Spleen (tissue), 11 donors: ENCODE data around the gene PLA2G4B. TPM values are rescaled to one million over a fixed set of nuclear protein-coding genes. Genes with fewer than 3 reads are reported as not detected.

Experiments
- DNase-seq: peaks from one replicate; pipeline ENCODE4 v3.0.0-alpha.2; 2020
- H3K27ac ChIP-seq, 8 donors: fragments of 200-600 bp; sonication (generic) in 7 of 8; 1 replicate in 4 of 8; 2 replicates in 4 of 8; pipeline versions ENCODE4 v1.5.0 to v1.8.0; 2016 to 2021; ENCODE audit warnings: inconsistent platforms in 4 of 8, mild to moderate bottlenecking in 4 of 8, moderate library complexity in 1 of 8
- H3K27me3 ChIP-seq, 7 donors: fragments of 200-600 bp; sonication (generic) in 6 of 7; replicated peaks in 1 of 7; 1 replicate in 4 of 7; 2 replicates in 3 of 7; pipeline versions ENCODE4 v1.5.0 to v1.8.0; 2016 to 2021; ENCODE audit warnings: inconsistent platforms in 3 of 7, mild to moderate bottlenecking in 1 of 7
- H3K36me3 ChIP-seq, 6 donors: fragments of 200-600 bp; sonication (generic) in 5 of 6; 1 replicate in 4 of 6; 2 replicates in 2 of 6; pipeline versions ENCODE4 v1.5.0 to v1.8.0; 2016 to 2021; ENCODE audit warnings: inconsistent platforms in 2 of 6
- H3K4me1 ChIP-seq, 6 donors: fragments of 200-600 bp; sonication (generic) in 5 of 6; 1 replicate in 3 of 6; 2 replicates in 3 of 6; pipeline versions ENCODE4 v1.5.0 to v1.8.0; 2016 to 2021; ENCODE audit warnings: inconsistent platforms in 3 of 6
- H3K4me3 ChIP-seq, 8 donors: fragments of 200-600 bp; sonication (generic) in 7 of 8; 1 replicate in 4 of 8; 2 replicates in 4 of 8; pipeline versions ENCODE4 v1.5.0 to v1.8.0; 2016 to 2021; ENCODE audit warnings: inconsistent platforms in 4 of 8, mild to moderate bottlenecking in 4 of 8, moderate library complexity in 2 of 8
- H3K9me3 ChIP-seq, 8 donors: fragments of 200-600 bp; sonication (generic) in 7 of 8; 1 replicate in 4 of 8; 2 replicates in 4 of 8; pipeline versions ENCODE4 v1.5.0 to v1.8.0; 2016 to 2021; ENCODE audit warnings: inconsistent platforms in 4 of 8
- POLR2A ChIP-seq, 3 donors: fragments of 450-650 bp; IDR thresholded peaks; one replicate each; pipeline ENCODE4 v1.5.1; 2017; ENCODE audit warnings: antibody characterized with exemption in 3 of 3, mild to moderate bottlenecking in 1 of 3
- POLR2AphosphoS5 ChIP-seq, 3 donors: sonication (generic); formaldehyde crosslinking; IDR thresholded peaks; one replicate each; pipeline ENCODE4 v1.5.1; 2017; ENCODE audit warnings: antibody characterized with exemption in 3 of 3
- WGBS, 5 donors: extraction: QIAGEN DNeasy Blood & Tissue Kit in 3 of 5; methylation state at CpG; one replicate each; pipeline versions ENCODE4 v1.1.5 to v1.1.7; 2013 to 2018; 5-methylcytosine and 5-hydroxymethylcytosine counted together
- intact Hi-C: fragments of 100-400 bp; cut with DNase I; formaldehyde crosslinking; loops from one replicate; pipeline ENCODE4 v1.15.0; 2023; ENCODE audit warnings: low total_unique reads
- microRNA-seq, 3 donors: library from miRNA; unstranded; fragments of <30 nt; microRNA quantifications; one replicate each; pipeline versions ENCODE4 to v1.1.0, GENCODE V29; 2019 to 2020
- polyA plus RNA-seq, 3 donors: library from polyadenylated mRNA; stranded (reverse); fragments of 200-250 nt; gene quantifications; one replicate each; pipeline ENCODE4 v1.2.1, GENCODE V29; 2013
- small RNA-seq, 4 donors: library from RNA; depleted of rRNA; stranded (forward); fragments of <200 nt; gene quantifications; one replicate each; pipeline ENCODE3, GENCODE V24; 2016
- total RNA-seq, 7 donors: library from RNA; depleted of rRNA in 3 of 7; stranded (reverse); fragments of >200 nt in 3 of 7; fragmentation: NEBNext Ultra II Directional in 4 of 7; extraction: Animal tissue kit (Norgen Biotek cat#: 25700) in 4 of 7; gene quantifications; one replicate each; pipeline versions ENCODE4 v1.1.0 to v1.2.1, GENCODE V29; 2016 to 2021
- TF ChIP-seq, protein P1 (sequence below), 11 experiments: fragments of 200-600 bp in 7 of 11; fragments of 450-650 bp in 4 of 11; sonication (generic) in 4 of 11; IDR thresholded peaks in 8 of 11; conservative IDR thresholded peaks in 3 of 11; 1 replicate in 7 of 11; 2 replicates in 4 of 11; pipeline versions ENCODE4 v1.4.0 to v1.8.0; 2016 to 2021; ENCODE audit warnings: antibody characterized with exemption in 11 of 11, inconsistent platforms in 4 of 11, mild to moderate bottlenecking in 1 of 11
- donor health status: healthy with polysubstance abuse.
- donor health status: DM: no; HTN: no; CAD: no; lungs with moderate emphysema.
- donor health status: DM: no; HTN: no; CAD: no.
- donor health status: Bipolar disorder and iron deficiency.
- donor health status: healthy.
- donor health status: DM: no; HTN: no; CAD: no.
- donor health status: DM: yes; HTN: yes; CAD: no.

The PLA2G4B gene
- total and polyA plus RNA-seq, 10 donors: 4.0 to 20.8 (median 11.8) TPM

DNA sequence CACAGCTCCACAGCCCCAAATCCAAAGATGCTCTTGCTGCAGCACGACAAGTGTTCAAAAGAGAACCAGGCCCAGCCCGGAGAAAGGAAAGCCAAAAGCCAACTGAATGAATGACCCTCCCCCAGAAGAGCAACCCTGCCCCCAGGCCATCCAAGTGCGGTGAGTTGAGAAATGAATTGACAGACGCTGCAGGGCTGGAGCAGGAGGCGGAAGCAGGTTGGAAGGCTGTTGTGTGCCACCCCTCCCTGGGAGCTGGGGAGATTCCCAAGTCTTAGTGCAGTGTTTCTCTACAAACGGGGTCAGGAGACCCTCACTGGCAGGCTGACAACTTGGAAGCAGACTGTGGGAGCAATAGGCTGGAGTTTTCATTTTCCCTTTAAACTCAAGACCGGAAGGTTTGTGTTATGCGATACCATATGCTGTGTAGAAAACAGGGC lies 58.7 kb downstream of the PLA2G4B start:
- H3K4me3 ChIP-seq: no peak overlapping the region
- no peak overlapping the region for H3K27ac ChIP-seq
- peaks cover 0 to 53% (median 26%) of the 10 kb centered on the region in 6 donors for H3K36me3 ChIP-seq
- no peaks in the 10 kb centered on the region for H3K27me3 ChIP-seq
- H3K9me3 ChIP-seq: no peaks in the 10 kb centered on the region
- 82 to 90% (median 87%) methylated on average over 8 of the region's 8 CpGs for WGBS, 5 donors
- TF ChIP-seq, protein P1, sequence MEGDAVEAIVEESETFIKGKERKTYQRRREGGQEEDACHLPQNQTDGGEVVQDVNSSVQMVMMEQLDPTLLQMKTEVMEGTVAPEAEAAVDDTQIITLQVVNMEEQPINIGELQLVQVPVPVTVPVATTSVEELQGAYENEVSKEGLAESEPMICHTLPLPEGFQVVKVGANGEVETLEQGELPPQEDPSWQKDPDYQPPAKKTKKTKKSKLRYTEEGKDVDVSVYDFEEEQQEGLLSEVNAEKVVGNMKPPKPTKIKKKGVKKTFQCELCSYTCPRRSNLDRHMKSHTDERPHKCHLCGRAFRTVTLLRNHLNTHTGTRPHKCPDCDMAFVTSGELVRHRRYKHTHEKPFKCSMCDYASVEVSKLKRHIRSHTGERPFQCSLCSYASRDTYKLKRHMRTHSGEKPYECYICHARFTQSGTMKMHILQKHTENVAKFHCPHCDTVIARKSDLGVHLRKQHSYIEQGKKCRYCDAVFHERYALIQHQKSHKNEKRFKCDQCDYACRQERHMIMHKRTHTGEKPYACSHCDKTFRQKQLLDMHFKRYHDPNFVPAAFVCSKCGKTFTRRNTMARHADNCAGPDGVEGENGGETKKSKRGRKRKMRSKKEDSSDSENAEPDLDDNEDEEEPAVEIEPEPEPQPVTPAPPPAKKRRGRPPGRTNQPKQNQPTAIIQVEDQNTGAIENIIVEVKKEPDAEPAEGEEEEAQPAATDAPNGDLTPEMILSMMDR (IDR thresholded peaks at IDR 0.05 in 8 of 11, conservative IDR thresholded peaks at IDR 0.05 in 3 of 11): no peak
- TF ChIP-seq POLR2AphosphoS5 (IDR thresholded peaks at IDR 0.05): no peak
- no peak for TF ChIP-seq POLR2A (IDR thresholded peaks at IDR 0.05)
- peaks cover 22 to 34% (median 32%) of the 10 kb centered on the region in 6 donors for H3K4me1 ChIP-seq
- DNase-seq: no peak
- intact Hi-C loops: no loop called here

Small RNAs within 50 kb of the gene (microRNA-seq; reads per million reads assigned to microRNA genes)
- gene MIR4310: 0 reads per million in 3 donors

Small RNAs within 50 kb of the gene (small RNA-seq; reads per million reads assigned to genes)
- gene JMJD7-PLA2G4B (0 reads per million in 4 donors), gene MIR4310 (0 reads per million in 4 donors), gene RNA5SP393 (0 reads per million in 4 donors)

Other genes starting within 250 kb of the PLA2G4B start
- gene MGA, start 178.4 kb upstream of the PLA2G4B start, total RNA-seq: 10 to 100 TPM; 38.5 to 67.7 (median 54.8) TPM
- 1 to 10 TPM; 2.7 to 4.0 (median 3.2) TPM for gene MGA, start 178.4 kb upstream of the PLA2G4B start, polyA plus RNA-seq
- gene MAPKBP1, start 64.4 kb upstream of the PLA2G4B start, total RNA-seq: 10 to 100 TPM; 19.9 to 44.5 (median 37.4) TPM
- 10 to 100 TPM in 2 of 3 donors, 1 to 10 TPM in 1; 2.4 to 16.6 (median 12.5) TPM for gene MAPKBP1, start 64.4 kb upstream of the PLA2G4B start, polyA plus RNA-seq
- gene JMJD7, start 10.8 kb upstream of the PLA2G4B start, total RNA-seq: 10 to 100 TPM in 5 of 7 donors, 1 to 10 TPM in 2; 3.2 to 20.1 (median 13.0) TPM
- gene JMJD7, start 10.8 kb upstream of the PLA2G4B start, polyA plus RNA-seq: 10 to 100 TPM in 1 of 3 donors, 1 to 10 TPM in 2; 5.2 to 10.9 (median 8.6) TPM
- gene SPTBN5, start 55.2 kb downstream of the PLA2G4B start, total RNA-seq: 1 to 10 TPM in 2 of 7 donors, under 1 TPM in 5; 0.19 to 1.2 (median 0.67) TPM
- gene SPTBN5, start 55.2 kb downstream of the PLA2G4B start, polyA plus RNA-seq: 1 to 10 TPM in 2 of 3 donors, under 1 TPM in 1; 0.41 to 2.0 (median 1.6) TPM
- 10 to 100 TPM; 20.4 to 33.2 (median 22.1) TPM for gene EHD4, start 133.7 kb downstream of the PLA2G4B start, total RNA-seq
- 1 to 10 TPM; 5.5 to 9.7 (median 7.7) TPM for gene EHD4, start 133.7 kb downstream of the PLA2G4B start, polyA plus RNA-seq
- not detected for gene PLA2G4E, start 182.2 kb downstream of the PLA2G4B start, total RNA-seq
- gene PLA2G4E, start 182.2 kb downstream of the PLA2G4B start, polyA plus RNA-seq: not detected